ENCODE results near the gene CDH23. TPM values are rescaled to one million over a fixed set of nuclear protein-coding genes. Genes with fewer than 3 reads are reported as not detected.

CDH23 gene
- polyA plus RNA-seq, 1 donor from 2014 or later = 6.6 TPM

DNA sequence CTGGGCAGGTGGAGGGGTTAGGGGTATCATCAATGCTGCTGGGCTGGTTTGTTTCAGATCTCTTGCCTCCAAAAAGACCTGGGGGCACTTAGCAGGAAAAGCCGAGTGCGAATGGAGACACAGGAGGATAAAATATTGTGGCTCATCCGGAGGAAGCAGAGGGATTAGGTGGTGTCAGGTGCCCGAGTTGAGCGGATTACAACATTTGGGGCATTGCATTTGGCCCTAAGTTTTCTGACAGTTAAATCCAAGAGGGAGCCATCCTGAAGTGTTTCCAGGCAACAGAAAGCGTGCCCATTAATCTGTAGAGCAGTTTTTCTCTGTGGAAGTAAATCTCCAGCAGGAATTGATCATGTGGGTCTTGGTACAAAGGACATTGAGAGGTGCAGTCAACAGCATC is 85.9 kb downstream of the CDH23 start:
- no peaks in the 10 kb centered on the region for H3K36me3 ChIP-seq (ENCODE audit: insufficient read depth, low read length)
- no peaks in the 10 kb centered on the region for H3K27me3 ChIP-seq (ENCODE audit: insufficient read depth, low read depth, low read length)
- no peaks in the 10 kb centered on the region for H3K9me2 ChIP-seq (ENCODE audit: insufficient read depth, low read length)
- H3K4me2 ChIP-seq (ENCODE audit: low read length) = no peak overlapping the region
- no peak overlapping the region for H3K4me3 ChIP-seq (ENCODE audit: low read length)
- no peaks in the 10 kb centered on the region for H4K20me1 ChIP-seq (ENCODE audit: insufficient read depth)
- H3K9ac ChIP-seq (ENCODE audit: low read length) = no peak overlapping the region
- no peaks in the 10 kb centered on the region for H3K9me3 ChIP-seq (ENCODE audit: low read length)
- TF ChIP-seq REST (IDR thresholded peaks at IDR 0.05; ENCODE audit: borderline replicate concordance) (no peak), EZH2 (IDR thresholded peaks at IDR 0.05; ENCODE audit: borderline replicate concordance, insufficient read depth, low read length, poor library complexity, severe bottlenecking) (no peak), POLR2AphosphoS5 (IDR thresholded peaks at IDR 0.05) (no peak), SMC3 (conservative IDR thresholded peaks at IDR 0.05; ENCODE audit: poor library complexity) (no peak), EP300 (conservative IDR thresholded peaks at IDR 0.05; ENCODE audit: poor library complexity, severe bottlenecking) (no peak), MXI1 (conservative IDR thresholded peaks at IDR 0.05; ENCODE audit: poor library complexity, severe bottlenecking) (no peak), CTCF (IDR thresholded peaks at IDR 0.05; ENCODE audit: poor library complexity, severe bottlenecking) (no peak), RAD21 (conservative IDR thresholded peaks at IDR 0.05) (no peak), TAF1 (IDR thresholded peaks at IDR 0.05; ENCODE audit: low read depth) (no peak)
- H2AFZ ChIP-seq (ENCODE audit: low read depth, low read length) = no peak overlapping the region
- no peak overlapping the region for H3K27ac ChIP-seq (ENCODE audit: low read length)
- no peaks in the 10 kb centered on the region for H3K79me2 ChIP-seq (replicated peaks; ENCODE audit: insufficient read depth, low read length)
- H3F3A ChIP-seq (ENCODE audit: insufficient read depth, low read length, poor library complexity, severe bottlenecking) = no peaks in the 10 kb centered on the region

GRCh38 chr10:71483135-71483534 is 86.4 kb downstream of the CDH23 start:
- Histone ChIP-seq H3K27me3 (ENCODE audit: insufficient read depth, low read depth, low read length) (no peaks in the 10 kb centered on the region), H3K9me2 (ENCODE audit: insufficient read depth, low read length) (no peaks in the 10 kb centered on the region), H3K9ac (ENCODE audit: low read length) (no peak overlapping the region), H2AFZ (ENCODE audit: low read depth, low read length) (no peak overlapping the region), H3K27ac (ENCODE audit: low read length) (no peak overlapping the region), H3K4me2 (ENCODE audit: low read length) (no peak overlapping the region), H3K36me3 (ENCODE audit: insufficient read depth, low read length) (no peaks in the 10 kb centered on the region), H3K79me2 (replicated peaks; ENCODE audit: insufficient read depth, low read length) (no peaks in the 10 kb centered on the region), H3F3A (ENCODE audit: insufficient read depth, low read length, poor library complexity, severe bottlenecking) (no peaks in the 10 kb centered on the region), H4K20me1 (ENCODE audit: insufficient read depth) (no peaks in the 10 kb centered on the region), H3K9me3 (ENCODE audit: low read length) (no peaks in the 10 kb centered on the region), H3K4me3 (ENCODE audit: low read length) (no peak overlapping the region)
- TF ChIP-seq EP300 (conservative IDR thresholded peaks at IDR 0.05; ENCODE audit: poor library complexity, severe bottlenecking) (no peak), TAF1 (IDR thresholded peaks at IDR 0.05; ENCODE audit: low read depth) (no peak), EZH2 (IDR thresholded peaks at IDR 0.05; ENCODE audit: borderline replicate concordance, insufficient read depth, low read length, poor library complexity, severe bottlenecking) (no peak)

Data from neural cell (in vitro differentiated cells).